ENCODE results near the gene NPAS4.
"Not testable (repeated sequence)": the region's sequence is repeated elsewhere in the genome, so short reads cannot be mapped to it uniquely, and the experiment has no call there.

NPAS4 gene

GRCh38 chr11:66457826-66458225, 37.0 kb downstream of the NPAS4 start:
- no peak for DNase-seq

GRCh38 chr11:66459138-66459778, 38.4 kb downstream of the NPAS4 start:
- no peak for DNase-seq

- no peak for DNase-seq
Observed at GRCh38 chr11:66462010-66462409, 41.2 kb downstream of the NPAS4 start.

- DNase-seq = no peak
Observed at GRCh38 chr11:66462911-66463310, 42.1 kb downstream of the NPAS4 start.

- DNase-seq = not testable (repeated sequence)
Observed at GRCh38 chr11:66464116-66464515, 43.3 kb downstream of the NPAS4 start.

- no peak for DNase-seq
Observed at GRCh38 chr11:66464916-66465315, 44.1 kb downstream of the NPAS4 start.

GRCh38 chr11:66465373-66466224, 44.8 kb downstream of the NPAS4 start:
- DNase-seq = no peak

- DNase-seq = peak; percentile 91
Observed at GRCh38 chr11:66466225-66467033, 45.6 kb downstream of the NPAS4 start, which contains the start of gene PELI3. Gene PELI3 (plus strand): TSS chr11:66466905. CDS start chr11:66468129, 1,224 bp downstream.

- DNase-seq = peak; percentile 26
Observed at GRCh38 chr11:66467034-66467659, 46.3 kb downstream of the NPAS4 start.

- DNase-seq = no peak
Observed at GRCh38 chr11:66467756-66468155, 46.9 kb downstream of the NPAS4 start.

GRCh38 chr11:66468691-66469090, 47.9 kb downstream of the NPAS4 start:
- no peak for DNase-seq

- no peak for DNase-seq
Observed at GRCh38 chr11:66469441-66469840, 48.6 kb downstream of the NPAS4 start.

GRCh38 chr11:66470015-66470414, 49.2 kb downstream of the NPAS4 start:
- no peak for DNase-seq

- DNase-seq = no peak
Observed at GRCh38 chr11:66471142-66471541, 50.3 kb downstream of the NPAS4 start.

GRCh38 chr11:66472054-66472453, 51.2 kb downstream of the NPAS4 start:
- no peak for DNase-seq

GRCh38 chr11:66473167-66473566, 52.3 kb downstream of the NPAS4 start:
- no peak for DNase-seq

- no peak for DNase-seq
Observed at GRCh38 chr11:66473608-66474515, 53.0 kb downstream of the NPAS4 start.

- DNase-seq = no peak
Observed at GRCh38 chr11:66475349-66476172, 54.7 kb downstream of the NPAS4 start.
